Measurements from ENCODE around the gene CEP85. TPM values are rescaled to one million over a fixed set of nuclear protein-coding genes. Genes with fewer than 3 reads are reported as not detected.
A peak's percentile ranks its signal among the peaks of the same experiment; 100 is the strongest.

The CEP85 gene
- total and polyA plus RNA-seq, 9 of the 15 experiments (the other 6 are each of a cell fraction or from before 2014, with no cell fraction given) = 42.1 to 140 (median 92.6) TPM

- no peak for TF ChIP-seq ZNF740 (CRISPR knock-in tag; IDR thresholded peaks at IDR 0.05)
- TF ChIP-seq ZNF740 (tag; IDR thresholded peaks at IDR 0.05) = no peak
- no peak for TF ChIP-seq HEY1 (CRISPR knock-in tag; IDR thresholded peaks at IDR 0.05; ENCODE audit: borderline replicate concordance)
- no peak for TF ChIP-seq GTF3C2 (IDR thresholded peaks at IDR 0.05; ENCODE audit: borderline replicate concordance, extremely low read depth, insufficient read length)
- TF ChIP-seq MEF2D (tag; conservative IDR thresholded peaks at IDR 0.05; ENCODE audit: low read depth) = no peak
- TF ChIP-seq ARID4B (CRISPR knock-in tag; IDR thresholded peaks at IDR 0.05) = no peak
- peak; percentile 66 for TF ChIP-seq GATA2 (CRISPR knock-in tag; IDR thresholded peaks at IDR 0.05)
- TF ChIP-seq MAFG (tag; conservative IDR thresholded peaks at IDR 0.05) = no peak
- TF ChIP-seq CREB5 (CRISPR knock-in tag; IDR thresholded peaks at IDR 0.05) = no peak
- no peak for TF ChIP-seq GTF2B (IDR thresholded peaks at IDR 0.05; ENCODE audit: extremely low read depth, insufficient read length)
- no peak for TF ChIP-seq CBX1 (IDR thresholded peaks at IDR 0.05; ENCODE audit: low read depth)
- peak; percentile 8; the same call in 1 of the 2 replicates for TF ChIP-seq MAX (CRISPR knock-in tag; IDR thresholded peaks at IDR 0.05)
- TF ChIP-seq ZNF668 (CRISPR knock-in tag; IDR thresholded peaks at IDR 0.05) = no peak
- TF ChIP-seq NR2C2 (CRISPR knock-in tag; IDR thresholded peaks at IDR 0.05) = peak; percentile 87
- TF ChIP-seq NR2C2 (tag; IDR thresholded peaks at IDR 0.05) = peak; percentile 83
- TF ChIP-seq ZKSCAN3 (CRISPR knock-in tag; IDR thresholded peaks at IDR 0.05) = no peak
Observed at GRCh38 chr1:26288311-26288941, 54.4 kb downstream of the CEP85 start (continued).

All from K562 (cell line).